ENCODE results near the gene UBE4A.

The UBE4A gene

DNA sequence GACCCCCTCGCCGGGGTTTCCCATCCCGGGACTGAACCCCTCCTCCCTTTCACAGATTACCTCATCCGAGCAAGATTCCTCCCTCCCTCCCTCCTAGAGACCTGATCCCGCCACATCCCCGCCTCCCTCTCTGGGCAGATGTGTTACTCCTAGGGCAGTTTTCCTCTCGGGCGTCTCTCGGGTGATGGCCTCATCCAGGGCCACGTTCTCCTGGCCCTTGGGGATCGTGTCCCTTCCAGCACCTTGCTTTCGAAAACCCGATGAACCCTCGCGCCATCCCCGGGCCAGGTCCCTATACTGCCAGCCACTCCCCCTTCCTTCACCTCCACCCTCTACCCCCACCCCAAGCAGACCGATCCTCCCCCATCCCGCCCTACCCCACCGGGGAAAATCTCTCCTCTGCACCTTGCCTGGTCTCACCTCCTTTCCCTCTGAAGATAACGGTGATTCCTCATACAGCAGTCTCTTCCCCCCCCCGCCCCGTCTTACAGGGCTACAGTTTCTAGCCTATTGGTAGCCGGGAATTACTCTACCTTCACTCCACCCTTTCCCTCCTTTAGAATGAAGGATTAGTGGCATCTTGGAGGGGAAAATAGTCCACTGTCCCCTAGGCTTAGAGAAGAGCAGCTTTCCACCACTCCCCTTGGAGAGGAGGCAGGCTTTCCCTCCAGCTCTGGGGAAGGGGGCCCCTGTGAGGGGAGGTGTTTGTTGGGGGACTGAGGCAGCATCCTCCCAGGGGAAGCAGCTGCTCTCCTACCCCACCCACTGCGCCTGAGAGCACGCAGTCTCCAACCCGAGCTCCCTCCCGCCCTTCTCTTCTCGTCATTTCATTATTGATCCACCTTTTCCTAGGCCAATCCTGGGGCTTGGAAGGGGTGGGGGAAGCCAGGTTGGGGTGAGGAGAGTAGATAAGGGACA, 78.1 kb downstream of the UBE4A start:
- peak in 2 of 4 experiments; percentile 13 to 14 for DNase-seq

DNA sequence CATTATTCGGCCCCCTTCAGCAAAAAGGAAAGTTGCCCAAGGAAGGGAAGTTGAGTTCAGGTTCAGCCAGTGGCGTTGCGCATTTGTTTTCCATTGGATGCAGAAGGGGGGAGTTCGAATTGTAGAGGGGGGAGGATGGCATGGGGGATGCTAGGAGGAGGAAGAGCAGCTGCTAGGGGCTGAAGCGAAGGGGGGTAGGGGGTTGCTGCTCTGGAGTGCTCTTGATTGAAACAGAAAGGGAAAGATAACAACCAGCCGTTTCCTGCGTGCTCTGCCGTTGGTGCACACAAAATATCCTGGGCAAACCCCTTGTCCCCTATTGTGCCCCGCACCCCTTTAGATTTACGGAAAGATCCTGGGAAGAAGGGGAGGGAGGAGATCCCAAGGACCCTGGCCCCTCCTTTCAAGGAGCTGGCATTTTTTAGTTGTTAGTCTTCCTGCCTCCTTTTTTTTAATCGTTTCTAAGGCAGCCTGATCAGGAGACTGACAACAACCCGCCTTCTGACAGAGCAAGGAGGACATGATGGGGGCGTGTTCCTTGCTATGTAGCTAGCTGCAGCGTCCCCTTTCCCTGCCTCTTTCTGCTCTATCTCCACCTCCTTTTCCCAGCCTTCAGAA, 79.0 kb downstream of the UBE4A start:
- peak in 1 of 4 experiments; percentile 18 for DNase-seq

DNA sequence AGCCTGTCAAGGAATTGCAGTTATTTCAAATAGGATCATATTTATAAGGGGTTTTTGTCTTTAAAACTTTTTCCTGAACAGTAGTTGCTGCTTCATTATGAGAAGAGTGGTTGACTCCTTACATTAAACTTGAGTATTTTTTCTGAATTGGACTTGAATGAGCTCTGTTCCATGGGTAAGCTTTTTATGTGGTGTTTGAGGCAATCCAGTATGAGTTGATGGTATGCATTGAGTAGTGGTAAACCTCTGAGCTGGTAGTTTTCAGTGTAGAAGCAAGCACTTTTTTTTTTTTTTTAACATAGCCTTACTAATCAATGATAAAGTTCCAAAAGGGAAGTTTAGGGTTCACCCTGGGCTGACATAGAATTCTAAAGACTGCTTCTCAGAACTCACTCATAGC, 80.2 kb downstream of the UBE4A start:
- DNase-seq: no peak

GRCh38 chr11:118441770-118442275, 82.4 kb downstream of the UBE4A start:
- no peak for DNase-seq

- DNase-seq: no peak
Observed at GRCh38 chr11:118442301-118442700, 82.9 kb downstream of the UBE4A start.

DNA sequence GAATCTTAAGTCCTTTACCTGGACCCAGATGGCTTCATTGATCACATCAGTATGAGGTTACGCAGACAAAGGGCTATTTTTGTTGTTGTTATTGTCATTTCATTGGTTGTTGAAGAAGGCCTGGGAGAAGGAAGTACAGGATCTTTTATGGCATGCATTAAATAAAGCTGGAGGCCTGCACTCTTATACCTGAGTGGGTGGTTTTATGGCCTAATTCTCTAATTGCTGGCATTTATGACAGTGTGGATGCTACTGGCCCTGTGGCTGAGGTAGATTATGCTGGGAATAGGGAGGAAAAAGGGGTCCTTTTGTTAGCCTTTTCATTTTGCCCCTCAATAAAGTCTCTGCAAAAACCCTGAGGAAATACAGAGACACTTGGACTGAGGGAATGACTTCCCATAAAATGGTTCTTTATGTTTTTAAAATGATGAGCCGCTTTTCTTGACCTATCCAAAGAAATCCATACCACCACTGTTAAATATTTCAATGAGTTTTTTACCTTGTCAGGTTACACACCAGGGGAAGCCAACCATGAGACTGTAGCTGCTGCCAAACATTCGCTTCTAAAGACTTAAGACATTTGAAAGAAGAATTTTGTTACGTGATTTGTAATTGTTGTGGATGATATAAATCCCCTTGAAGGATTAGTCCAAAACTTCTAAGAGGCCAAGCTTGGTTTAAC, 83.6 kb downstream of the UBE4A start:
- DNase-seq: no peak

- DNase-seq: no peak
Observed at GRCh38 chr11:118443590-118444218, 84.3 kb downstream of the UBE4A start.

DNA sequence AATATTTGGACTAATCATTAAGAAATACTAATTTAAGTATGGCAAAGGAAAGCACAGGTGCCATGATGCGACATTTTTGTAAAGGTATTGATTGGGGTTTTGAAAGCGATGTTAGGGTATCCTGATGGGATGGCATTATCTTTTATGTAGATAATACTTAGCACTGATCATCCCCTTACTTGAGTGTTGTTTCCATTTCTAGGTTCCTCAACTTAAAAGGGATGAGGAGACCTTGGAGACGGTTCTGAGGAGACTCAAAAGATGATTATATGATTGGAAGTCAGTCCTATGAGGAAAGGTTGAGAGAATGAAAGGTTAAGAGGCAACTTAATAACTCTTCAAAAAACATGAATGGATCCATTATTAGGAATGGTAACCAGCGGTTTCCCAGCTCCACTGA, 88.0 kb downstream of the UBE4A start:
- DNase-seq: no peak

DNA sequence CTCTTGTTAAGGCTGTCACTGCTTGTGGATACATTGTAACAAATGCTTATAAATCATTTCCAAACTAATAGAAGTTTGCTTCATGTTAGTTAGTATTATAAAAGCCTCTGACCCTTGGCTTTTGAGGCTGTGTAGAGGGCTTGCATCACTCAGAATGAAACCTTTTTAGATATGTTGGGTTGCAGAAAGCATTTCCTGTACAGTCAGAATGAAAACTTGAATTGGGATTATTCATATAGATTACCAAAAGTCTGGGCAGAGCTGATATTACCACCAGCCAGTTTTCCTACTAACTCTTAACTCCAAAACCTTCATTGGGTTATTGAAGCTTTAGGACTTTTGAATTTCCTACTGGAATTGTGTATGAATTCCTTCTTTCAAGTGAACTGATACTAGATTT, 88.9 kb downstream of the UBE4A start:
- DNase-seq: no peak
